Measurements from ENCODE around the gene OAS2.

- no peak for TF ChIP-seq CTCF (IDR thresholded peaks at IDR 0.05; ENCODE audit: low read depth, low read length)
- TF ChIP-seq POLR2A (IDR thresholded peaks at IDR 0.05; ENCODE audit: extremely low read depth, insufficient read length): no peak
These were observed 35.7 kb upstream of the OAS2 start for GRCh38 chr12:112942572-112942971.
